Osteoblast (primary cell): Measurements from ENCODE around the gene SLC12A2. TPM values are rescaled to one million over a fixed set of nuclear protein-coding genes. Genes with fewer than 3 reads are reported as not detected.

Experiments
- DNase-seq: peaks from one replicate; pipeline ENCODE4 v3.0.0; 2011; ENCODE audit warnings: low spot score, mixed read lengths; ENCODE audit not compliant: insufficient read length; ENCODE audit errors: missing footprints
- H2AFZ ChIP-seq: 2 replicates; pipeline ENCODE4 v1.6.0; 2011; ENCODE audit warnings: mild to moderate bottlenecking, low read length
- H3K27ac ChIP-seq: 2 replicates; pipeline ENCODE4 v1.5.1; 2011; ENCODE audit warnings: mild to moderate bottlenecking, low read depth, low read length, moderate library complexity
- H3K27me3 ChIP-seq: 2 replicates; pipeline ENCODE4 v1.6.0; 2012; ENCODE audit warnings: mild to moderate bottlenecking, control low read depth, inconsistent platforms, low read length, moderate library complexity; ENCODE audit not compliant: insufficient read depth
- H3K36me3 ChIP-seq: 2 replicates; pipeline ENCODE4 v1.5.1; 2011; ENCODE audit warnings: mild to moderate bottlenecking, low read length, control low read depth, moderate library complexity; ENCODE audit not compliant: insufficient read depth
- H3K4me1 ChIP-seq: 2 replicates; pipeline ENCODE4 v1.5.1; 2011; ENCODE audit warnings: mild to moderate bottlenecking, low read length, control low read depth, moderate library complexity; ENCODE audit not compliant: insufficient read depth
- H3K4me2 ChIP-seq: 2 replicates; pipeline ENCODE4 v1.6.0; 2011; ENCODE audit warnings: mild to moderate bottlenecking, low read length; ENCODE audit not compliant: insufficient read depth
- H3K4me3 ChIP-seq: fragments of 200-600 bp; sonication (generic); 3 replicates; pipeline ENCODE4 v1.5.1; 2012; ENCODE audit warnings: mild to moderate bottlenecking, low read length, inconsistent platforms; ENCODE audit not compliant: insufficient read depth
- H3K79me2 ChIP-seq: 2 replicates; pipeline ENCODE4 v1.6.0; 2012; ENCODE audit warnings: mild to moderate bottlenecking, low read length, control low read depth, inconsistent platforms; ENCODE audit not compliant: insufficient read depth
- H3K9me3 ChIP-seq: 2 replicates; pipeline ENCODE4 v1.5.1; 2011; ENCODE audit warnings: low read depth, low read length, control low read depth
- H4K20me1 ChIP-seq: 2 replicates; pipeline ENCODE4 v1.6.0; 2012; ENCODE audit warnings: mild to moderate bottlenecking, low read length, control low read depth; ENCODE audit not compliant: insufficient read depth
- CTCF ChIP-seq: IDR thresholded peaks from 2 replicates; pipeline ENCODE4 v1.5.1; 2011; ENCODE audit warnings: mild to moderate bottlenecking, low read depth, low read length, moderate library complexity; ENCODE audit errors: extremely low read depth
- total RNA-seq: library from RNA; depleted of rRNA; stranded (reverse); fragments of >200 nt; gene quantifications from 2 replicates; pipeline ENCODE4 v1.2.3, GENCODE V29; 2012

SLC12A2 gene
- total RNA-seq, 1 donor: 25.3 TPM

DNA sequence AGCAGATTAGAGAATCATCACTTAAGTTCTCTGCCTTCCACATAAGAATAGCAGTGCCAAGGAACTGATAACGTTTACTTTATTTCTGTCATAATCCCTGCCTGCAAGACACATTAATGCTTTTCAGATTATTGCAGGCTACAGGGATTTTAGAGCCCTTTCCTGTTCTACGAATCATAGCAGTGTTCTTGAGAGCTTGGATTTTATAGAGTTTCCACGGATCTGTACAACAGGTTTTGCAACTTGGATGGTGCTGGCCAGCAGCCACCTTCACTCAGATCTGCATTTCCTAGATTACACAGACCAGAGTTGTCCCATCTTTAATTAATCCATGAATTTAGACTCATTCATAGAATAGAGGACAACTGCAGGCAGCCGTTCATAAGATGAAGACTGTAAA lies 38.1 kb downstream of the SLC12A2 start:
- Histone ChIP-seq H3K9me3 (no peaks in the 10 kb centered on the region), H3K79me2 (no peaks in the 10 kb centered on the region), H3K4me1 (no peaks in the 10 kb centered on the region), H4K20me1 (no peaks in the 10 kb centered on the region), H3K4me2 (no peak overlapping the region), H2AFZ (no peak overlapping the region), H3K36me3 (no peaks in the 10 kb centered on the region), H3K4me3 (no peak overlapping the region), H3K27me3 (no peaks in the 10 kb centered on the region), H3K27ac (no peak overlapping the region)
- no peak for DNase-seq
- no peak for TF ChIP-seq CTCF

DNA sequence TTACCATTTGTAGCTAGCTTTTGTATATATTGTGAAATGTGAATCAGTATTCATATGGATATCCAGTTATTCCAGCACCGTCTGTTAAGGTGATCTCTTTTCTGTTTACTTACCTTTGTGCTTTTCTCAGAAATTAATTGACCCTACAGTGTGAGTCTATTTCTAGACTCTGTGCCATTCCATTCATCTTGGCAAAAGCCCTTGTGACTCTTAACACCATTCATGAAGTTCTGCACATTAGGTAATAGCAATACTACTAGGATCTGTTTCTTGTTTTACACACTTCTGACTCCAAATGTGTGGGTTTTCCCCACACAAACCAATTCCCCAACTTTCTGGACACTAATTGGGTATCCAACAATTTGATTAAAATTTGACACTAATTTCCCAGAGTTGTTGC lies 40.4 kb downstream of the SLC12A2 start:
- no peak overlapping the region for H3K4me3 ChIP-seq
- no peaks in the 10 kb centered on the region for H3K9me3 ChIP-seq
- no peaks in the 10 kb centered on the region for H3K27me3 ChIP-seq
- H3K27ac ChIP-seq: no peak overlapping the region
- no peak overlapping the region for H2AFZ ChIP-seq
- no peaks in the 10 kb centered on the region for H3K79me2 ChIP-seq
- H3K4me1 ChIP-seq: no peaks in the 10 kb centered on the region
- no peak for TF ChIP-seq CTCF
- DNase-seq: no peak
- no peaks in the 10 kb centered on the region for H3K36me3 ChIP-seq
- no peaks in the 10 kb centered on the region for H4K20me1 ChIP-seq
- H3K4me2 ChIP-seq: no peak overlapping the region

- H3K27ac ChIP-seq: no peak overlapping the region
- H3K27me3 ChIP-seq: no peaks in the 10 kb centered on the region
- H3K4me1 ChIP-seq: no peaks in the 10 kb centered on the region
- H3K4me2 ChIP-seq: no peak overlapping the region
- TF ChIP-seq CTCF: no peak
- no peaks in the 10 kb centered on the region for H3K9me3 ChIP-seq
- H3K36me3 ChIP-seq: peaks cover 3% of the 10 kb centered on the region
- H3K4me3 ChIP-seq: no peak overlapping the region
- no peaks in the 10 kb centered on the region for H3K79me2 ChIP-seq
- H4K20me1 ChIP-seq: no peaks in the 10 kb centered on the region
- no peak for DNase-seq
- no peak overlapping the region for H2AFZ ChIP-seq
Observed at GRCh38 chr5:128126241-128126640, 42.7 kb downstream of the SLC12A2 start.

DNA sequence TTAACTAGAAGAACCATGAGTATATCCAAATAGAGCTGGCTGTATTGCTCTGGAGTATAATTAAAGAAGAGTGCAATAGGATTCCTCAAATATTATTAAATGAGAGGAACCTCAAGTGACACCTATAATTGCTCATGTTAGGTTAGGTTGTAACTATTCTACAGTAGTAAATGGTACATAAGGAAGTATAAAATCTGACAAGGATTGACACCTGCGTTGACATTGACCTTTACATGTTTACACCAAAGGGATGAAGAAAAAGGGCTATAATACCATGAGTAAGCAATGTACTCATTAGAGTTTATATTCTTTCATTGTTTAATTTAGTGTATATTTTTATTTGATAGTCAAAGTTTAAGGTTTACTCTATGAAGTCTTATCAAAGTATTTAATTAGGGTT lies 48.9 kb downstream of the SLC12A2 start:
- no peaks in the 10 kb centered on the region for H3K79me2 ChIP-seq
- H3K36me3 ChIP-seq: peaks cover 3% of the 10 kb centered on the region
- no peak overlapping the region for H3K4me3 ChIP-seq
- H3K27ac ChIP-seq: no peak overlapping the region
- no peaks in the 10 kb centered on the region for H4K20me1 ChIP-seq
- no peaks in the 10 kb centered on the region for H3K4me1 ChIP-seq
- no peak for DNase-seq
- TF ChIP-seq CTCF: no peak
- no peaks in the 10 kb centered on the region for H3K27me3 ChIP-seq
- H3K4me2 ChIP-seq: no peak overlapping the region
- H3K9me3 ChIP-seq: no peaks in the 10 kb centered on the region
- H2AFZ ChIP-seq: no peak overlapping the region
